Mucosa of gallbladder (tissue), 1 donor: ENCODE measurements around the gene ADGRD1. TPM values are rescaled to one million over a fixed set of nuclear protein-coding genes. Genes with fewer than 3 reads are reported as not detected.
A peak's percentile ranks its signal among the peaks of the same experiment; 100 is the strongest.

Experiments used
- DNase-seq: peaks from one replicate; pipeline ENCODE4 v3.0.0-alpha.2; 2020; ENCODE audit warnings: low spot score
- total RNA-seq: library from RNA; stranded (reverse); gene quantifications from one replicate; pipeline ENCODE4 v1.2.1, GENCODE V29; 2021
- donor health status: DM: no; HTN: no; CAD: no.

ADGRD1 gene
- total RNA-seq, 1 donor from 2014 or later = 96.1 TPM

- DNase-seq = no peak
These were observed 70.3 kb downstream of the ADGRD1 start for GRCh38 chr12:131024026-131024425.

- DNase-seq = no peak
These were observed 71.0 kb downstream of the ADGRD1 start for GRCh38 chr12:131024721-131025120.

GRCh38 chr12:131025234-131025633, 71.5 kb downstream of the ADGRD1 start:
- DNase-seq = no peak

- DNase-seq = peak; percentile 42
These were observed 72.4 kb downstream of the ADGRD1 start for GRCh38 chr12:131025939-131026702.

- DNase-seq = no peak
These were observed 73.0 kb downstream of the ADGRD1 start for GRCh38 chr12:131026754-131027153.

- no peak for DNase-seq
These were observed 73.6 kb downstream of the ADGRD1 start for GRCh38 chr12:131027264-131027663.

GRCh38 chr12:131027876-131028586, 74.3 kb downstream of the ADGRD1 start:
- DNase-seq = no peak

- no peak for DNase-seq
These were observed 75.1 kb downstream of the ADGRD1 start for GRCh38 chr12:131028587-131029338.

GRCh38 chr12:131030472-131031328, 77.0 kb downstream of the ADGRD1 start:
- no peak for DNase-seq

- DNase-seq = no peak
These were observed 78.5 kb downstream of the ADGRD1 start for GRCh38 chr12:131032082-131032750.

GRCh38 chr12:131033486-131033885, 79.8 kb downstream of the ADGRD1 start:
- DNase-seq = no peak

- no peak for DNase-seq
These were observed 80.3 kb downstream of the ADGRD1 start for GRCh38 chr12:131033886-131034482.

GRCh38 chr12:131034631-131035244, 81.0 kb downstream of the ADGRD1 start:
- no peak for DNase-seq

GRCh38 chr12:131035245-131035681, 81.6 kb downstream of the ADGRD1 start:
- DNase-seq = no peak

GRCh38 chr12:131038159-131038558, 84.5 kb downstream of the ADGRD1 start:
- no peak for DNase-seq

- DNase-seq = no peak
These were observed 85.5 kb downstream of the ADGRD1 start for GRCh38 chr12:131038961-131039950.

GRCh38 chr12:131040491-131040890, 86.8 kb downstream of the ADGRD1 start:
- no peak for DNase-seq

GRCh38 chr12:131041216-131041967, 87.7 kb downstream of the ADGRD1 start:
- DNase-seq = no peak
